ENCODE measurements around the gene NACC2. TPM values are rescaled to one million over a fixed set of nuclear protein-coding genes. Genes with fewer than 3 reads are reported as not detected.
A peak's percentile ranks its signal among the peaks of the same experiment; 100 is the strongest.
"Not testable (repeated sequence)": the region's sequence is repeated elsewhere in the genome, so short reads cannot be mapped to it uniquely, and the experiment has no call there.

NACC2 gene
- total and polyA plus RNA-seq, 9 donors, result 7.0 to 47.0 (median 27.2) TPM

- intact Hi-C loops (cut with DNase I), result no loop called here
- TF ChIP-seq CTCF (IDR thresholded peaks at IDR 0.05), result no peak
- TF ChIP-seq POLR2A (IDR thresholded peaks at IDR 0.05), result no peak
- TF ChIP-seq EP300 (IDR thresholded peaks at IDR 0.05), result no peak
- WGBS, 3 donors, result 90 to 91% (median 90%) methylated on average over 28 of the region's 28 CpGs
- Histone ChIP-seq H3K27me3 (no peaks in the 10 kb centered on the region), H3K9me3 (no peaks in the 10 kb centered on the region), H3K4me1 (ENCODE audit: insufficient read depth) (peaks cover 1% of the 10 kb centered on the region), H3K36me3 (no peaks in the 10 kb centered on the region), H3K4me3 (no peak overlapping the region), H3K27ac (no peak overlapping the region)
- DNase-seq, result peak in 2 of 5 donors; percentile 15 to 31
Observed at GRCh38 chr9:136074706-136075105, 20.4 kb downstream of the NACC2 start.

GRCh38 chr9:136062657-136063439 is 32.2 kb downstream of the NACC2 start:
- 84 to 89% (median 89%) methylated on average over 22 of the region's 22 CpGs for WGBS, 3 donors
- Histone ChIP-seq H3K27ac (no peak overlapping the region), H3K9me3 (no peaks in the 10 kb centered on the region), H3K36me3 (no peaks in the 10 kb centered on the region), H3K27me3 (no peaks in the 10 kb centered on the region), H3K4me1 (ENCODE audit: insufficient read depth) (no peaks in the 10 kb centered on the region), H3K4me3 (no peak overlapping the region)
- peak in 1 of 5 donors; percentile 9 for DNase-seq
- intact Hi-C loops (cut with DNase I), result no loop called here
- TF ChIP-seq EP300 (IDR thresholded peaks at IDR 0.05) (no peak), POLR2A (IDR thresholded peaks at IDR 0.05) (no peak), CTCF (IDR thresholded peaks at IDR 0.05) (no peak)

- H3K9me3 ChIP-seq; H3K27ac ChIP-seq; H3K4me1 ChIP-seq (ENCODE audit: insufficient read depth); intact Hi-C loops (cut with DNase I); DNase-seq; H3K36me3 ChIP-seq; H3K27me3 ChIP-seq; H3K4me3 ChIP-seq: not testable (repeated sequence)
- 95 to 99% (median 98%) methylated on average over 8 of the region's 8 CpGs for WGBS, 3 donors
Observed at GRCh38 chr9:136061916-136062315, 33.2 kb downstream of the NACC2 start.

GRCh38 chr9:136061405-136061804 is 33.7 kb downstream of the NACC2 start:
- DNase-seq, result no peak
- Histone ChIP-seq H3K36me3 (no peaks in the 10 kb centered on the region), H3K4me1 (ENCODE audit: insufficient read depth) (no peaks in the 10 kb centered on the region), H3K27me3 (no peaks in the 10 kb centered on the region), H3K4me3 (no peak overlapping the region), H3K9me3 (no peaks in the 10 kb centered on the region), H3K27ac (no peak overlapping the region)
- intact Hi-C loops (cut with DNase I), result no loop called here
- TF ChIP-seq EP300 (IDR thresholded peaks at IDR 0.05), result no peak
- no peak for TF ChIP-seq CTCF (IDR thresholded peaks at IDR 0.05)
- TF ChIP-seq POLR2A (IDR thresholded peaks at IDR 0.05), result no peak
- WGBS, 3 donors, result 91 to 95% (median 91%) methylated on average over 11 of the region's 11 CpGs

GRCh38 chr9:136060671-136061371 is 34.3 kb downstream of the NACC2 start:
- TF ChIP-seq EP300 (IDR thresholded peaks at IDR 0.05) (no peak), POLR2A (IDR thresholded peaks at IDR 0.05) (no peak), CTCF (IDR thresholded peaks at IDR 0.05) (no peak)
- Histone ChIP-seq H3K27ac (no peak overlapping the region), H3K27me3 (no peaks in the 10 kb centered on the region), H3K4me1 (ENCODE audit: insufficient read depth) (no peaks in the 10 kb centered on the region), H3K9me3 (no peaks in the 10 kb centered on the region), H3K4me3 (no peak overlapping the region), H3K36me3 (no peaks in the 10 kb centered on the region)
- no peak for DNase-seq
- WGBS, 3 donors, result 86 to 87% (median 87%) methylated on average over 18 to 19 of the region's 19 CpGs
- intact Hi-C loops (cut with DNase I), result no loop called here

Data from ovary (tissue), 9 donors.